Measurements from ENCODE around the gene LSM6.

The LSM6 gene

GRCh38 chr4:146232131-146232722 lies 56.7 kb downstream of the LSM6 start:
- DNase-seq (ENCODE audit: low spot score) = no peak
- TF ChIP-seq CTCF (IDR thresholded peaks at IDR 0.05; ENCODE audit: borderline replicate concordance, control extremely low read depth, extremely low read depth, insufficient read depth, missing control alignments) = no peak
- in situ Hi-C loops (cut with MboI; ENCODE audit: low sequenced_read_pairs, unreplicated experiment) = loop anchor here (10.0 kb wide), 1 partner anchor 683 kb away; no protein-coding TSS in a partner anchor

- DNase-seq (ENCODE audit: low spot score) = no peak
- in situ Hi-C loops (cut with MboI; ENCODE audit: low sequenced_read_pairs, unreplicated experiment) = loop anchor here (10.0 kb wide), 1 partner anchor 679 kb away; no protein-coding TSS in a partner anchor
- TF ChIP-seq CTCF (IDR thresholded peaks at IDR 0.05; ENCODE audit: borderline replicate concordance, control extremely low read depth, extremely low read depth, insufficient read depth, missing control alignments) = no peak
Observed at GRCh38 chr4:146235654-146236177, 60.2 kb downstream of the LSM6 start.

GRCh38 chr4:146236216-146236615 lies 60.7 kb downstream of the LSM6 start:
- DNase-seq (ENCODE audit: low spot score) = no peak
- no peak for TF ChIP-seq CTCF (IDR thresholded peaks at IDR 0.05; ENCODE audit: borderline replicate concordance, control extremely low read depth, extremely low read depth, insufficient read depth, missing control alignments)
- in situ Hi-C loops (cut with MboI; ENCODE audit: low sequenced_read_pairs, unreplicated experiment) = loop anchor here (10.0 kb wide), 1 partner anchor 679 kb away; no protein-coding TSS in a partner anchor

GRCh38 chr4:146237092-146237491 lies 61.6 kb downstream of the LSM6 start:
- in situ Hi-C loops (cut with MboI; ENCODE audit: low sequenced_read_pairs, unreplicated experiment) = loop anchor here (10.0 kb wide), 1 partner anchor 678 kb away; no protein-coding TSS in a partner anchor

GRCh38 chr4:146238107-146238506 lies 62.6 kb downstream of the LSM6 start:
- DNase-seq (ENCODE audit: low spot score) = no peak
- in situ Hi-C loops (cut with MboI; ENCODE audit: low sequenced_read_pairs, unreplicated experiment) = loop anchor here (10.0 kb wide), 1 partner anchor 677 kb away; no protein-coding TSS in a partner anchor
- TF ChIP-seq CTCF (IDR thresholded peaks at IDR 0.05; ENCODE audit: borderline replicate concordance, control extremely low read depth, extremely low read depth, insufficient read depth, missing control alignments) = no peak

More at GRCh38 chr4:146237092-146237491, 61.6 kb downstream of the LSM6 start:
- DNase-seq (ENCODE audit: low spot score) = no peak
- TF ChIP-seq CTCF (IDR thresholded peaks at IDR 0.05; ENCODE audit: borderline replicate concordance, control extremely low read depth, extremely low read depth, insufficient read depth, missing control alignments) = no peak

Data from GM13976 (cell line).